OCI-LY1 (cell line): Measurements from ENCODE around the gene IP6K3.

Experiments
- CTCF ChIP-seq: fragments of 200-600 bp; sonication (generic), shearing (Covaris generic); IDR thresholded peaks from 2 replicates; pipeline ENCODE4 v1.5.1; 2017; ENCODE audit warnings: mild to moderate bottlenecking, antibody characterized with exemption, low read length, moderate library complexity, mixed read lengths
- EZH2 ChIP-seq: fragments of 200-600 bp; sonication (generic), shearing (Covaris generic); IDR thresholded peaks from 2 replicates; pipeline ENCODE4 v1.8.0; 2017; ENCODE audit warnings: borderline replicate concordance, mixed run types, mild to moderate bottlenecking, antibody characterized with exemption, low read length, moderate library complexity, mixed read lengths

GRCh38 chr6:33722103-33722623, 24.5 kb downstream of the IP6K3 start:
- TF ChIP-seq CTCF = no peak
- TF ChIP-seq EZH2 = no peak
